HepG2 (cell line): ENCODE measurements around the gene MRPL30. TPM values are rescaled to one million over a fixed set of nuclear protein-coding genes. Genes with fewer than 3 reads are reported as not detected.
A peak's percentile ranks its signal among the peaks of the same experiment; 100 is the strongest.

Experiments
- CEBPZ ChIP-seq: IDR thresholded peaks from 2 replicates; pipeline ENCODE4 v1.6.1; 2012; ENCODE audit warnings: low read length, improper control_type of control experiment
- FOXA1 ChIP-seq, 2 experiments: fragments of 450-650 bp in 1 of 2; sonication (generic) in 1 of 2; formaldehyde crosslinking in 1 of 2; IDR thresholded peaks; 2 replicates each; pipeline versions ENCODE4 v1.4.0 to v1.6.1; 2016 to 2020; ENCODE audit warnings: missing genetic modification reagents in 1 of 2
- GATA4 ChIP-seq: sonication (generic); IDR thresholded peaks from 2 replicates; pipeline ENCODE4 v1.6.1; 2016; ENCODE audit warnings: antibody characterized with exemption, low read depth, borderline replicate concordance
- HES4 ChIP-seq: sonication (generic); formaldehyde crosslinking; IDR thresholded peaks from 2 replicates; pipeline ENCODE4 v1.9.0; 2021; ENCODE audit warnings: mild to moderate bottlenecking, missing genetic modification reagents, borderline replicate concordance
- HMGXB4 ChIP-seq, 2 experiments: sonication (generic) in 1 of 2; formaldehyde crosslinking in 1 of 2; IDR thresholded peaks; 2 replicates each; pipeline versions ENCODE4 v1.4.0 to v1.6.1; 2018 to 2020; ENCODE audit warnings: missing genetic modification reagents in 2 of 2, borderline replicate concordance in 1 of 2, low read depth in 1 of 2, mild to moderate bottlenecking in 1 of 2, missing biosample characterization in 1 of 2
- KDM1A ChIP-seq: IDR thresholded peaks from 2 replicates; pipeline ENCODE4 v1.6.1; 2016; ENCODE audit warnings: missing compliant biosample characterization
- MAFF ChIP-seq: IDR thresholded peaks from 2 replicates; pipeline ENCODE4 v1.6.1; 2011; ENCODE audit warnings: low read depth, low read length, improper control_type of control experiment
- MTF2 ChIP-seq: sonication (generic); formaldehyde crosslinking; IDR thresholded peaks from 2 replicates; pipeline ENCODE4 v1.5.0; 2020; ENCODE audit warnings: missing genetic modification reagents, borderline replicate concordance
- TP53 ChIP-seq: sonication (generic); formaldehyde crosslinking; conservative IDR thresholded peaks from 2 replicates; pipeline ENCODE4 v1.4.0; 2020; ENCODE audit warnings: missing genetic modification reagents
- XRCC5 ChIP-seq: fragments of 200-400 bp; formaldehyde crosslinking; optimal IDR thresholded peaks from 2 replicates; pipeline ENCODE3; 2017; ENCODE audit warnings: mild to moderate bottlenecking, low read length
- ZBTB25 ChIP-seq: IDR thresholded peaks from 2 replicates; pipeline ENCODE4 v1.6.1; 2018; ENCODE audit warnings: missing genetic modification reagents
- ZBTB7A ChIP-seq: sonication (generic); formaldehyde crosslinking; IDR thresholded peaks from 2 replicates; pipeline ENCODE4 v1.8.0; 2022; ENCODE audit warnings: mild to moderate bottlenecking, missing genetic modification reagents
- ZNF230 ChIP-seq: sonication (generic); formaldehyde crosslinking; IDR thresholded peaks from 2 replicates; pipeline ENCODE4 v1.4.0; 2020; ENCODE audit warnings: mild to moderate bottlenecking, missing genetic modification reagents
- ZNF646 ChIP-seq: sonication (generic); formaldehyde crosslinking; IDR thresholded peaks from 2 replicates; pipeline ENCODE4 v1.9.0; 2021; ENCODE audit warnings: mild to moderate bottlenecking, missing genetic modification reagents
- ZNF652 ChIP-seq: IDR thresholded peaks from 2 replicates; pipeline ENCODE4 v1.6.1; 2016; ENCODE audit warnings: low read depth, borderline replicate concordance
- polyA plus RNA-seq, 8 experiments: library from polyadenylated mRNA; depleted of rRNA in 3 of 8; stranded (reverse) in 7 of 8; unstranded in 1 of 8; fragments of >200 nt; fragmentation: Illumina TruSeq in 4 of 8; extraction: Trizol in 4 of 8; gene quantifications; 2 replicates each; pipeline versions ENCODE4 v1.2.1 to v1.2.3, GENCODE V29; 2011 to 2016; ENCODE audit warnings: low read depth in 4 of 8, missing spikeins in 1 of 8, mixed read lengths in 1 of 8; ENCODE audit not compliant: insufficient read depth in 1 of 8
- total RNA-seq, 5 experiments: library from RNA; depleted of rRNA; stranded (reverse); fragments of >200 nt; fragmentation: Illumina TruSeq; extraction: Trizol; gene quantifications; 2 replicates each; pipeline ENCODE4 v1.2.3, GENCODE V29; 2016; ENCODE audit warnings: low read depth in 1 of 5

MRPL30 gene
- total and polyA plus RNA-seq, 2 of the 13 experiments (the other 11 are each of a cell fraction or from before 2014, with no cell fraction given) = 30.2 to 75.3 TPM

GRCh38 chr2:99180755-99181623 is at the start of gene MRPL30, which contains the start of gene MITD1 (continued):
- TF ChIP-seq ZNF646 (0 out of 2 replicates have a peak, but pooled peaks have one; percentile 17), XRCC5 (peak; percentile 100), ZBTB25 (CRISPR knock-in tag) (peak; percentile 97), MTF2 (peak; percentile 34; the same call in 1 of the 2 replicates), GATA4 (peak; percentile 37; the same call in 1 of the 2 replicates), HMGXB4 (CRISPR knock-in tag; IDR thresholded peaks at IDR 0.05; ENCODE audit: borderline replicate concordance in 1 of 2, low read depth in 1 of 2) (peak; percentile 96 to 98), CEBPZ (no peak), ZNF230 (CRISPR knock-in tag) (peak; percentile 72), HES4 (CRISPR knock-in tag) (peak; percentile 60; the same call in 1 of the 2 replicates), TP53 (peak; percentile 83), ZNF652 (CRISPR knock-in tag) (peak; percentile 87), KDM1A (no peak), MAFF (no peak; the same call in 1 of the 2 replicates), FOXA1 (IDR thresholded peaks at IDR 0.05) (no peak), FOXA1 (CRISPR knock-in tag; IDR thresholded peaks at IDR 0.05) (no peak), ZBTB7A (peak; percentile 90)
